ENCODE data around the gene ITGB8. TPM values are rescaled to one million over a fixed set of nuclear protein-coding genes. Genes with fewer than 3 reads are reported as not detected.

The ITGB8 gene
- total RNA-seq, 1 experiment from 2014 or later, result 1.9 TPM

DNA sequence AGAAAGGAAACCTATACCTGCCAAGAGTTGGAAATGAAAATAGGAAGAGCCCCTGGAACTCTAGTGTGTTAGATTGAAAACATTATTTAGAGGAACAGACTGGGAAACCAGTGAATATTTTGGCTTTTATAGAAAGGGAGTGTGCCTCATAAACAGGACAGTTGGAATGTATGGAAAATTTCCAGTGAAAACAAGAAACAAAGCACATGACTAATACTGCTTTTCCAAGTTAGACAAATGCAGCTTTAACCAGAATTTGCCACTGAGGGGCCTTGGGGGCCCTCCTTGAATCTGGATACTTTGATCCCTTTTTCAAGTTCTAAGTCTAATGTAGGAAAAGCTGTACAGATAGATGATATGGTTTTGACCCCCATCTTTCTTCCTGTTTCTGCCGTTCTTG is 21.2 kb downstream of the ITGB8 start:
- H3K9me3 Mint-ChIP-seq, result no peaks in the 10 kb centered on the region

DNA sequence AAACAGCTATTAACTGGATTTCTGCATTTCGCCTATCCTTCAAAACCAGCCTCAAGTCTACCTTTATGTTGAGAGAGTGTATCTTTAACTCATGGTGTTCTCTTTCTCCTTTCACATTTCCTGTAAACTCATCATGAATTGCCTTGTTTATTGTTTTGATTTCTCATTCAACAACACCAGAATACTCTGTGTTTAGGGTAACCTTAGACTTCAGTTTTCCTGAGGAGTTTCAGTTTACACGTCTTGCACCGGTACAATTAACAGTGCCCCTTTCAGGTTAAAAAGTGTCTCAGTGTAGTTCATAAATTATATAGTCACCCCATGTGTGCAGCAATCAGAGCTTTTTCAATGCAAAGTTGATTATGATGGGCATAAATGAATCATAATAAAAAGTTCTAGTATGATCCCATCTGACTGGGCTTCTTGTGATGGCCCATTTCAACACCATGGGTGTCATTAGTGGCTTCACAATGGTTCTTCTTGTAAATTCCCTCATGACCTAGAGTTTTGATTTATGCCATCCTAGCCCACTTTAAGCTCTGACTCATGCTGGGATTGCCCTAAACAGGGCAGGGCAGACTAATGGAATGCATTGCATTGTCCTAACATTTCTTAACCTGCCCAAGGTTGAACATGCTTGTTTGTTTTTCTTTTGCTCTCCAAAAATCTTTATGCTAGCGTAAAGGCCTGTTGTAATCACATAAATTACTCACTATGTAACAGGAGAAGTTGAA is 22.0 kb downstream of the ITGB8 start:
- no peaks in the 10 kb centered on the region for H3K27me3 Mint-ChIP-seq (ENCODE audit: low read depth)
- CTCF ChIA-PET, result no interaction called here
- peaks cover 16% of the 10 kb centered on the region; the same call in 1 of the 2 replicates for H3K4me1 Mint-ChIP-seq
- H3K9me3 Mint-ChIP-seq, result no peaks in the 10 kb centered on the region
- no peak overlapping the region for H3K4me3 Mint-ChIP-seq
- no peak overlapping the region for H3K27ac Mint-ChIP-seq
- POLR2A ChIA-PET, result interaction anchor here (1.2 kb wide), 1 partner anchor 23 kb away, joined by 3 read pairs; the partner anchor contains the start of gene ITGB8
- H3K36me3 Mint-ChIP-seq, result no peaks in the 10 kb centered on the region
- ATAC-seq (no peak), DNase-seq (ENCODE audit: low spot score) (no peak)
- TF ChIP-seq CDX4 (CRISPR knock-in tag; IDR thresholded peaks at IDR 0.05; ENCODE audit: borderline replicate concordance) (no peak), ZNF423 (CRISPR knock-in tag; IDR thresholded peaks at IDR 0.05) (no peak), ZNF317 (CRISPR knock-in tag; IDR thresholded peaks at IDR 0.05; ENCODE audit: borderline replicate concordance, low read depth) (no peak), ZNF219 (CRISPR knock-in tag; IDR thresholded peaks at IDR 0.05; ENCODE audit: borderline replicate concordance) (no peak), NFATC4 (CRISPR knock-in tag; IDR thresholded peaks at IDR 0.05) (no peak), GTF2I (CRISPR knock-in tag; conservative IDR thresholded peaks at IDR 0.05) (no peak), JAZF1 (CRISPR knock-in tag; IDR thresholded peaks at IDR 0.05) (no peak), IRF1 (CRISPR knock-in tag; IDR thresholded peaks at IDR 0.05) (no peak), CREB1 (CRISPR knock-in tag; IDR thresholded peaks at IDR 0.05) (no peak), KAT7 (CRISPR knock-in tag; IDR thresholded peaks at IDR 0.05; ENCODE audit: borderline replicate concordance) (no peak)

More for the DNA sequence above, 21.2 kb downstream of the ITGB8 start:
- Mint-ChIP-seq H3K4me3 (no peak overlapping the region), H3K27me3 (ENCODE audit: low read depth) (no peaks in the 10 kb centered on the region), H3K4me1 (peaks cover 16% of the 10 kb centered on the region; the same call in 1 of the 2 replicates), H3K36me3 (no peaks in the 10 kb centered on the region), H3K27ac (no peak overlapping the region)
- POLR2A ChIA-PET, result interaction anchor here (1.2 kb wide), 1 partner anchor 22 kb away, joined by 3 read pairs; the partner anchor contains the start of gene ITGB8
- ATAC-seq (no peak), DNase-seq (ENCODE audit: low spot score) (no peak)
- CTCF ChIA-PET, result no interaction called here
- TF ChIP-seq ZNF263 (CRISPR knock-in tag; IDR thresholded peaks at IDR 0.05; ENCODE audit: low read depth) (no peak), JUN (CRISPR knock-in tag; IDR thresholded peaks at IDR 0.05) (no peak), HMGXB4 (CRISPR knock-in tag; IDR thresholded peaks at IDR 0.05) (no peak), ZMAT4 (CRISPR knock-in tag; IDR thresholded peaks at IDR 0.05) (no peak), ZNF423 (CRISPR knock-in tag; IDR thresholded peaks at IDR 0.05) (no peak), FOXJ3 (CRISPR knock-in tag; IDR thresholded peaks at IDR 0.05; ENCODE audit: borderline replicate concordance) (no peak), ZBTB43 (CRISPR knock-in tag; IDR thresholded peaks at IDR 0.05) (no peak), ATF3 (CRISPR knock-in tag; conservative IDR thresholded peaks at IDR 0.05) (no peak)
- TF ChIP-seq, protein P1, sequence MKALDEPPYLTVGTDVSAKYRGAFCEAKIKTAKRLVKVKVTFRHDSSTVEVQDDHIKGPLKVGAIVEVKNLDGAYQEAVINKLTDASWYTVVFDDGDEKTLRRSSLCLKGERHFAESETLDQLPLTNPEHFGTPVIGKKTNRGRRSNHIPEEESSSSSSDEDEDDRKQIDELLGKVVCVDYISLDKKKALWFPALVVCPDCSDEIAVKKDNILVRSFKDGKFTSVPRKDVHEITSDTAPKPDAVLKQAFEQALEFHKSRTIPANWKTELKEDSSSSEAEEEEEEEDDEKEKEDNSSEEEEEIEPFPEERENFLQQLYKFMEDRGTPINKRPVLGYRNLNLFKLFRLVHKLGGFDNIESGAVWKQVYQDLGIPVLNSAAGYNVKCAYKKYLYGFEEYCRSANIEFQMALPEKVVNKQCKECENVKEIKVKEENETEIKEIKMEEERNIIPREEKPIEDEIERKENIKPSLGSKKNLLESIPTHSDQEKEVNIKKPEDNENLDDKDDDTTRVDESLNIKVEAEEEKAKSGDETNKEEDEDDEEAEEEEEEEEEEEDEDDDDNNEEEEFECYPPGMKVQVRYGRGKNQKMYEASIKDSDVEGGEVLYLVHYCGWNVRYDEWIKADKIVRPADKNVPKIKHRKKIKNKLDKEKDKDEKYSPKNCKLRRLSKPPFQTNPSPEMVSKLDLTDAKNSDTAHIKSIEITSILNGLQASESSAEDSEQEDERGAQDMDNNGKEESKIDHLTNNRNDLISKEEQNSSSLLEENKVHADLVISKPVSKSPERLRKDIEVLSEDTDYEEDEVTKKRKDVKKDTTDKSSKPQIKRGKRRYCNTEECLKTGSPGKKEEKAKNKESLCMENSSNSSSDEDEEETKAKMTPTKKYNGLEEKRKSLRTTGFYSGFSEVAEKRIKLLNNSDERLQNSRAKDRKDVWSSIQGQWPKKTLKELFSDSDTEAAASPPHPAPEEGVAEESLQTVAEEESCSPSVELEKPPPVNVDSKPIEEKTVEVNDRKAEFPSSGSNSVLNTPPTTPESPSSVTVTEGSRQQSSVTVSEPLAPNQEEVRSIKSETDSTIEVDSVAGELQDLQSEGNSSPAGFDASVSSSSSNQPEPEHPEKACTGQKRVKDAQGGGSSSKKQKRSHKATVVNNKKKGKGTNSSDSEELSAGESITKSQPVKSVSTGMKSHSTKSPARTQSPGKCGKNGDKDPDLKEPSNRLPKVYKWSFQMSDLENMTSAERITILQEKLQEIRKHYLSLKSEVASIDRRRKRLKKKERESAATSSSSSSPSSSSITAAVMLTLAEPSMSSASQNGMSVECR (CRISPR knock-in tag; IDR thresholded peaks at IDR 0.05; ENCODE audit: borderline replicate concordance), result no peak
